Smooth muscle cell (in vitro differentiated cells): ENCODE results near the gene RAPGEF2. TPM values are rescaled to one million over a fixed set of nuclear protein-coding genes. Genes with fewer than 3 reads are reported as not detected.
"Not testable (repeated sequence)": the region's sequence is repeated elsewhere in the genome, so short reads cannot be mapped to it uniquely, and the experiment has no call there.

Source experiments
- DNase-seq: peaks from one replicate; lab custom pipeline; 2025; ENCODE audit not compliant: unreplicated experiment; lab: John Stamatoyannopoulos, UW
- H2AFZ ChIP-seq: fragments of 200-600 bp; sonication (generic); 2 replicates; pipeline ENCODE4 v1.6.0; 2016; ENCODE audit warnings: antibody characterized with exemption, low read depth, mild to moderate bottlenecking
- H3F3A ChIP-seq: fragments of 200-600 bp; sonication (generic); 2 replicates; pipeline ENCODE4 v1.6.0; 2017; ENCODE audit warnings: antibody characterized with exemption, low read depth
- H3K27ac ChIP-seq: fragments of 200-600 bp; sonication (generic); 2 replicates; pipeline ENCODE4 v1.5.1; 2016; ENCODE audit warnings: low read depth, mild to moderate bottlenecking
- H3K27me3 ChIP-seq: fragments of 200-600 bp; sonication (generic); 2 replicates; pipeline ENCODE4 v1.6.1; 2016; ENCODE audit warnings: low read depth, mild to moderate bottlenecking
- H3K36me3 ChIP-seq: fragments of 200-600 bp; sonication (generic); 2 replicates; pipeline ENCODE4 v1.5.1; 2016; ENCODE audit warnings: low read depth
- H3K4me1 ChIP-seq: fragments of 200-600 bp; sonication (generic); 2 replicates; pipeline ENCODE4 v1.5.1; 2016; ENCODE audit warnings: low read depth
- H3K4me2 ChIP-seq: fragments of 200-600 bp; sonication (generic); 2 replicates; pipeline ENCODE4 v1.6.0; 2016; ENCODE audit warnings: mild to moderate bottlenecking
- H3K4me3 ChIP-seq: fragments of 200-600 bp; sonication (generic); 2 replicates; pipeline ENCODE4 v1.5.1; 2016; ENCODE audit warnings: mild to moderate bottlenecking
- H3K79me2 ChIP-seq: fragments of 200-600 bp; sonication (generic); 2 replicates; pipeline ENCODE4 v1.6.0; 2016; ENCODE audit warnings: low read depth, mild to moderate bottlenecking
- H3K9ac ChIP-seq: fragments of 200-600 bp; sonication (generic); 2 replicates; pipeline ENCODE4 v1.6.0; 2016; ENCODE audit warnings: low read depth
- H3K9me3 ChIP-seq: fragments of 200-600 bp; sonication (generic); replicated peaks from 2 replicates; pipeline ENCODE4 v1.5.1; 2016; ENCODE audit warnings: low read depth
- H4K20me1 ChIP-seq: fragments of 200-600 bp; sonication (generic); 2 replicates; pipeline ENCODE4 v1.6.0; 2016; ENCODE audit warnings: low read depth
- WGBS: methylation state at CpG from one replicate; pipeline ENCODE4 v1.1.7; 2016; ENCODE audit warnings: low lambda C conversion rate; 5-methylcytosine and 5-hydroxymethylcytosine counted together
- polyA plus RNA-seq: library from polyadenylated mRNA; unstranded; fragments of >200 nt; fragmentation: Nextera tagmentation; extraction: Ambion mirVana; gene quantifications from 2 replicates; pipeline ENCODE4 v1.2.1, GENCODE V29; 2016
- total RNA-seq: library from RNA; depleted of rRNA; stranded (reverse); fragments of >200 nt; gene quantifications from 2 replicates; pipeline ENCODE4 v1.2.3, GENCODE V29; 2014
- TF ChIP-seq, protein P1 (sequence below): fragments of 200-600 bp; sonication (generic); IDR thresholded peaks from 2 replicates; pipeline ENCODE4 v1.5.1; 2017; ENCODE audit warnings: borderline replicate concordance, mild to moderate bottlenecking, antibody characterized with exemption; ENCODE audit not compliant: insufficient read depth, poor library complexity, severe bottlenecking

Gene RAPGEF2
- total and polyA plus RNA-seq, 2 experiments from 2014 or later: 7.4 to 44.7 TPM

DNA sequence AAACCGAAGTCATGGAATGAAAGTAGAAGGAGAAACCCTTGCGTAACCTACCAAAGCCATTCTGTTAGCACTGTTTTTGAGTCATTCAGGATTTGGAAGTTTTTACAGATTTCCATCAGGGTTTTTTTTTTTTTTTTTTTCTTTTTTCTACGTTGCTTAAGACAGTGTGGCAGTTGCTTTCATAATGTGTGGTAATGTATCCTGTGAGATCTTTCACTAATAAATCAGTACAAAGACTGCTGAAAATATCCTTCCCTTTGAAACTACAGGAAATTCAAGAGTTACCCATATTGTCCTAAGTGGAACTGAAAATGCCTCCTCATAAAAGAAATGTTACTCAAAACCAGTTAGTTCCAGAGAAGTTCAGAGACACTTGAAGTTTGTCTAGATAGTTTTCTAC is 137.8 kb downstream of the RAPGEF2 start:
- Histone ChIP-seq H3K9ac (no peak overlapping the region), H3K4me3 (no peak overlapping the region), H3K27me3 (no peaks in the 10 kb centered on the region), H2AFZ (no peak overlapping the region), H4K20me1 (peaks cover 20% of the 10 kb centered on the region), H3K79me2 (peaks cover 22% of the 10 kb centered on the region), H3K27ac (peak overlapping the region; percentile 28), H3K9me3 (no peaks in the 10 kb centered on the region), H3F3A (peaks cover 4% of the 10 kb centered on the region), H3K4me2 (no peak overlapping the region), H3K4me1 (no peaks in the 10 kb centered on the region), H3K36me3 (no peaks in the 10 kb centered on the region)
- WGBS: 72% methylated on average over 3 of the region's 3 CpGs
- no peak for DNase-seq
- TF ChIP-seq, protein P1, sequence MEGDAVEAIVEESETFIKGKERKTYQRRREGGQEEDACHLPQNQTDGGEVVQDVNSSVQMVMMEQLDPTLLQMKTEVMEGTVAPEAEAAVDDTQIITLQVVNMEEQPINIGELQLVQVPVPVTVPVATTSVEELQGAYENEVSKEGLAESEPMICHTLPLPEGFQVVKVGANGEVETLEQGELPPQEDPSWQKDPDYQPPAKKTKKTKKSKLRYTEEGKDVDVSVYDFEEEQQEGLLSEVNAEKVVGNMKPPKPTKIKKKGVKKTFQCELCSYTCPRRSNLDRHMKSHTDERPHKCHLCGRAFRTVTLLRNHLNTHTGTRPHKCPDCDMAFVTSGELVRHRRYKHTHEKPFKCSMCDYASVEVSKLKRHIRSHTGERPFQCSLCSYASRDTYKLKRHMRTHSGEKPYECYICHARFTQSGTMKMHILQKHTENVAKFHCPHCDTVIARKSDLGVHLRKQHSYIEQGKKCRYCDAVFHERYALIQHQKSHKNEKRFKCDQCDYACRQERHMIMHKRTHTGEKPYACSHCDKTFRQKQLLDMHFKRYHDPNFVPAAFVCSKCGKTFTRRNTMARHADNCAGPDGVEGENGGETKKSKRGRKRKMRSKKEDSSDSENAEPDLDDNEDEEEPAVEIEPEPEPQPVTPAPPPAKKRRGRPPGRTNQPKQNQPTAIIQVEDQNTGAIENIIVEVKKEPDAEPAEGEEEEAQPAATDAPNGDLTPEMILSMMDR: no peak

DNA sequence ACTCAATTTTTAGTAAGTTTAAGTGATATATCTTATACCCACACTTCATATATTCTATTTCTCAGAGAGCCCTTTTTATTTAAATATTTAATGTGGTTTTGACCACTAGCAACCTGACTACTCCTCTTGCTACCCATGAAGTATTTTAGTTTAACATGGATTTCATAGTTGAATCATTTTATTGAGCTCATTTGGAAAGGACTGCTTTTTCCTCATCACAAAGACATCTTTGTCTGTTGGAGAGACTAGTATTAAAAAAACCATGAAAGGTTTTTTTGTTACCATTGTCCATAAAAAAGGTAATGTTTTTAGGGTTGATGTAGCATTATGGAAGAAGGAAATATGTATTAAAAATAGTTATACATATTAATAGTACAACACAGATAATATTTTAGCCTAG is 139.5 kb downstream of the RAPGEF2 start:
- no peak overlapping the region for H3K4me3 ChIP-seq
- no peaks in the 10 kb centered on the region for H3K36me3 ChIP-seq
- DNase-seq: no peak
- no peak overlapping the region for H3K9ac ChIP-seq
- peaks cover 5% of the 10 kb centered on the region for H3F3A ChIP-seq
- H3K27ac ChIP-seq: no peak overlapping the region
- no peaks in the 10 kb centered on the region for H3K9me3 ChIP-seq
- H3K79me2 ChIP-seq: peaks cover 13% of the 10 kb centered on the region
- H3K4me2 ChIP-seq: no peak overlapping the region
- H4K20me1 ChIP-seq: peaks cover 6% of the 10 kb centered on the region
- no peaks in the 10 kb centered on the region for H3K4me1 ChIP-seq
- TF ChIP-seq, protein P1: no peak
- H2AFZ ChIP-seq: no peak overlapping the region
- H3K27me3 ChIP-seq: no peaks in the 10 kb centered on the region

DNA sequence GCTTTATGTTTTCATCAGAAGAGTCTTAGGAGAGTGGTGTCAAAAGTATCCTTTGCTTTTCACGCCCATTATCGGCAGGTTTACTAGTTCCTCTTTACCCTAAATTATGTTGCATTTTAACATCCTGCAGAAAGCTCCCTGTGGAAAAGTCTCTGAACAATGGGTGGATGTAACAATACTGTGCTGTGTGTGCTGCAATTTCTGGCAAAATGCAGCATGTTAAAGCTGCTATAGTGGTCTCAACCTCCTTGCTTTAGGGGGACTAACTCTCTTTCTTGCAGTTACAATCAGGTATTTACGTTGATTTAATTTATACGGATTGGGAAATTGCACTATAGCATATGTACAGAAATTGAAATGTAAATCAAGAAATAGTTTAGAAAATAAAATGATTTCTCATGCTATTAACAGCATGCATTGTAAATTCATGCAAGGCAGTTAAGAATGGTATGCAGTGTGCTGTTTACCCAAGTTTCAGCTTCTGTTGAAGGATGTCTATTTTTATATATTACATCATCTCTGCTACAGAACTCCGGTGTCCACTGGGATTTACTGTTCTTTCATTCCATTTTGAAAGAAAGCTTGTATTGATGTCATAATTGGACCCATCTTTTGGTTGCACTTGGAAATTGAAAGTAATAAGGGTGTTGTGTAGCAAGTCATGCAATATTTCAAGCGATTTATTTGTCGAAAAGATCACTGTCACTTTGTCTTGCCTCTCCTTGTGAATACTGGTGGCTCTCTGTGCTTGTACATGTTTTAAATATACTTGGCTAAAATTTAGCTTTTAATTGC is 145.7 kb downstream of the RAPGEF2 start:
- H3K4me2 ChIP-seq: peak overlapping the region; percentile 50
- no peaks in the 10 kb centered on the region for H3K27me3 ChIP-seq
- H3K27ac ChIP-seq: no peak overlapping the region
- DNase-seq: no peak
- H4K20me1 ChIP-seq: no peaks in the 10 kb centered on the region
- no peak overlapping the region for H3K9ac ChIP-seq
- H3K4me3 ChIP-seq: peak overlapping the region; percentile 12
- H3K9me3 ChIP-seq: no peaks in the 10 kb centered on the region
- TF ChIP-seq, protein P1: no peak
- no peak overlapping the region for H2AFZ ChIP-seq
- 79% methylated on average over 7 of the region's 7 CpGs for WGBS
- no peaks in the 10 kb centered on the region for H3K36me3 ChIP-seq
- H3F3A ChIP-seq: peaks cover 10% of the 10 kb centered on the region
- peaks cover 8% of the 10 kb centered on the region for H3K4me1 ChIP-seq
- peaks cover 14% of the 10 kb centered on the region for H3K79me2 ChIP-seq

DNA sequence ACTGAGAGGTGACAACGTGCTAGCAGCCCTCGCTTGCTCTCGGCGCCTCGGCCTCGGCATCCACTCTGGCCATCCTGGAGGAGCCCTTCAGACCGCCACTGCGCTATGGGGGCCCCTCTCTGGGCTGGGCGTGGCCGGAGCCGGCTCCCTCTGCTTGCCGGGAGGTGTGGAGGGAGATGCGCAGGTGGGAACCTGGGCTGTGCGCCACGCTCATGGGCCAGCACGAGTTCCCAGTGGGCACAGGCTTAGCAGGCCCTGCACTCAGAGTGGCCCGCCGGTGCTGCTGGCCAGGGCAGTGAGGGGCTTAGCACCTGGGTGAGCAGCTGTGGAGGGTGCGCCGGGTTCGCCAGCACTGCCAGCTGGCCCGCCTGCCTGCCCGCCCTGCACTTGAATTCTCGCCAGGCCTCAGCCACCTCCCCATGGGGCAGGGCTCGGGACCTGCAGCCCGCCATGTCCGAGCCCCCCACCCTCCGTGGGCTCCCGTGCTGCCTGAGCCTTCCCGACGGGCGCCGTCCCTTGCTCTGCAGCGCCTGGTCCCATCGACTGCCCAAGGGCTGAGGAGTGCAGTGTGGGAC is 148.0 kb downstream of the RAPGEF2 start:
- Histone ChIP-seq H3F3A (peaks cover 10% of the 10 kb centered on the region), H3K9me3 (no peaks in the 10 kb centered on the region), H3K79me2 (peaks cover 21% of the 10 kb centered on the region), H2AFZ (no peak overlapping the region), H3K4me1 (peaks cover 8% of the 10 kb centered on the region), H3K27me3 (no peaks in the 10 kb centered on the region), H3K27ac (no peak overlapping the region), H3K9ac (no peak overlapping the region), H4K20me1 (no peaks in the 10 kb centered on the region), H3K4me2 (no peak overlapping the region), H3K4me3 (no peak overlapping the region), H3K36me3 (no peaks in the 10 kb centered on the region)
- no peak for DNase-seq
- WGBS: 98% methylated on average over 33 of the region's 35 CpGs
- TF ChIP-seq, protein P1: no peak

DNA sequence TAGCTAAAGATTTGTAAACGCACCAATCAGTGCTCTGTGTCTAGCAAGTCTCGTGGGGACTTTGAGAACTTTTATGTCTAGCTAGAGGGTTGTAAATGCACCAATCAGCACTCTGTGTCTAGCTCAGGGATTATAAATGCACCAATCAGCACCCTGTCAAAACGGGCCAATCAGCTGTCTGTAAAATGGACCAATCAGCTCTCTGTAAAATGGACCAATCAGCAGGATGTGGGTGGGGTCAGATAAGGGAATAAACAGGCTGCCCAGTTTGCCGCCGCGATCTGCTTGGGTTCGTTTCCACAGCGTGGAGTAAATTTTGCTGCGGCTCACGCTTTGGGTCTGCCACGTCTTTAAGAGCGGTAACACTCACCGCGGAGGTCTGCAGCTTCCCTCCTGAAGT is 148.7 kb downstream of the RAPGEF2 start:
- not testable (repeated sequence) for DNase-seq, H2AFZ ChIP-seq, H3K4me2 ChIP-seq, H3K4me3 ChIP-seq, H3K27ac ChIP-seq, H3K9ac ChIP-seq, H3K9me3 ChIP-seq, H3K4me1 ChIP-seq, H4K20me1 ChIP-seq, H3K36me3 ChIP-seq, H3K27me3 ChIP-seq
- Histone ChIP-seq H3F3A (peaks cover 10% of the 10 kb centered on the region), H3K79me2 (peaks cover 18% of the 10 kb centered on the region)
- 99% methylated on average over 14 of the region's 14 CpGs for WGBS
